Measurements from ENCODE around the gene ADGRL3.

ADGRL3 gene

GRCh38 chr4:61407642-61408618, 207.8 kb downstream of the ADGRL3 start:
- DNase-seq (ENCODE audit: low read depth) = no peak
- H3K4me3 ChIP-seq (ENCODE audit: control insufficient read depth, low read depth, low read length) = no peak overlapping the region
- no peak for TF ChIP-seq CTCF (conservative IDR thresholded peaks at IDR 0.05; ENCODE audit: control insufficient read depth, insufficient read depth, low read depth, low read length)

- no peak overlapping the region for H3K4me3 ChIP-seq (ENCODE audit: control insufficient read depth, low read depth, low read length)
- no peak for TF ChIP-seq CTCF (conservative IDR thresholded peaks at IDR 0.05; ENCODE audit: control insufficient read depth, insufficient read depth, low read depth, low read length)
- no peak for DNase-seq (ENCODE audit: low read depth)
These were observed 208.7 kb downstream of the ADGRL3 start for GRCh38 chr4:61408861-61409260.

- DNase-seq (ENCODE audit: low read depth) = peak; percentile 10
- H3K4me3 ChIP-seq (ENCODE audit: control insufficient read depth, low read depth, low read length) = no peak overlapping the region
- TF ChIP-seq CTCF (conservative IDR thresholded peaks at IDR 0.05; ENCODE audit: control insufficient read depth, insufficient read depth, low read depth, low read length) = no peak
These were observed 211.1 kb downstream of the ADGRL3 start for GRCh38 chr4:61411241-61411640.

GRCh38 chr4:61425315-61425714, 225.2 kb downstream of the ADGRL3 start:
- no peak for TF ChIP-seq CTCF (conservative IDR thresholded peaks at IDR 0.05; ENCODE audit: control insufficient read depth, insufficient read depth, low read depth, low read length)
- H3K4me3 ChIP-seq (ENCODE audit: control insufficient read depth, low read depth, low read length) = no peak overlapping the region
- no peak for DNase-seq (ENCODE audit: low read depth)

- TF ChIP-seq CTCF (conservative IDR thresholded peaks at IDR 0.05; ENCODE audit: control insufficient read depth, insufficient read depth, low read depth, low read length) = no peak
- DNase-seq (ENCODE audit: low read depth) = no peak
- H3K4me3 ChIP-seq (ENCODE audit: control insufficient read depth, low read depth, low read length) = no peak overlapping the region
These were observed 226.1 kb downstream of the ADGRL3 start for GRCh38 chr4:61426229-61426628.

- TF ChIP-seq CTCF (conservative IDR thresholded peaks at IDR 0.05; ENCODE audit: control insufficient read depth, insufficient read depth, low read depth, low read length) = no peak
- DNase-seq (ENCODE audit: low read depth) = no peak
- no peak overlapping the region for H3K4me3 ChIP-seq (ENCODE audit: control insufficient read depth, low read depth, low read length)
These were observed 227.1 kb downstream of the ADGRL3 start for GRCh38 chr4:61427099-61427817.
